GM12878 (cell line): ENCODE measurements around the gene OR10H1. TPM values are rescaled to one million over a fixed set of nuclear protein-coding genes. Genes with fewer than 3 reads are reported as not detected.

Experiments
- GABPA ChIP-seq: IDR thresholded peaks from 2 replicates; pipeline ENCODE4 v1.6.1; 2014; ENCODE audit warnings: antibody characterized with exemption, low read depth, mild to moderate bottlenecking, inconsistent platforms
- IRF4 ChIP-seq: IDR thresholded peaks from 2 replicates; pipeline ENCODE4 v1.6.1; 2011; ENCODE audit warnings: low read depth, low read length
- NRF1 ChIP-seq: conservative IDR thresholded peaks from 2 replicates; pipeline ENCODE4 v1.6.1; 2011; ENCODE audit warnings: mild to moderate bottlenecking, low read depth, low read length, improper control_type of control experiment
- PML ChIP-seq: IDR thresholded peaks from 2 replicates; pipeline ENCODE4 v1.6.1; 2012; ENCODE audit warnings: low read length, inconsistent platforms
- RB1 ChIP-seq: fragments of 450-650 bp; formaldehyde crosslinking; IDR thresholded peaks from 2 replicates; pipeline ENCODE4 v1.6.1; 2017; ENCODE audit warnings: mild to moderate bottlenecking, borderline replicate concordance
- TCF12 ChIP-seq: IDR thresholded peaks from 2 replicates; pipeline ENCODE4 v1.6.1; 2011; ENCODE audit warnings: low read depth, mild to moderate bottlenecking, low read length
- ZNF274 ChIP-seq: IDR thresholded peaks from one replicate; pipeline ENCODE4 v1.8.0; 2011; ENCODE audit not compliant: insufficient read length, insufficient read depth
- polyA plus RNA-seq, 11 experiments: library from polyadenylated mRNA; depleted of rRNA in 4 of 11; unstranded in 6 of 11; stranded (reverse) in 5 of 11; fragments of >200 nt; fragmentation: Nextera tagmentation in 4 of 11; fragmentation: Illumina TruSeq in 1 of 11; extraction: Ambion mirVana in 4 of 11; extraction: Trizol in 1 of 11; gene quantifications; 1 replicate in 1 of 11; 2 replicates in 10 of 11; pipeline versions ENCODE4 v1.2.1 to v1.2.3, GENCODE V29; 2011 to 2016; ENCODE audit warnings: inconsistent platforms in 2 of 11, missing spikeins in 2 of 11, low read depth in 1 of 11
- total RNA-seq, 4 experiments: library from RNA; depleted of rRNA in 3 of 4; stranded (reverse); fragments of >200 nt in 3 of 4; fragmentation: Illumina TruSeq in 1 of 4; extraction: Trizol in 1 of 4; gene quantifications; 2 replicates each; pipeline versions ENCODE4 v1.2.1 to v1.2.3, GENCODE V29; 2013 to 2021
- TF ChIP-seq, protein P1 (sequence below): IDR thresholded peaks from 2 replicates; pipeline ENCODE4 v1.6.1; 2012; ENCODE audit warnings: low read depth, low read length, improper control_type of control experiment
- TF ChIP-seq, protein P2 (sequence below): IDR thresholded peaks from 2 replicates; pipeline ENCODE4 v1.6.1; 2011; ENCODE audit warnings: borderline replicate concordance, low read depth, mild to moderate bottlenecking, moderate library complexity, mixed read lengths, low read length; ENCODE audit not compliant: insufficient read depth; ENCODE audit errors: extremely low read length

The OR10H1 gene
- total and polyA plus RNA-seq, 10 of the 15 experiments (the other 5 are each of a cell fraction or from before 2014, with no cell fraction given) = not detected

DNA sequence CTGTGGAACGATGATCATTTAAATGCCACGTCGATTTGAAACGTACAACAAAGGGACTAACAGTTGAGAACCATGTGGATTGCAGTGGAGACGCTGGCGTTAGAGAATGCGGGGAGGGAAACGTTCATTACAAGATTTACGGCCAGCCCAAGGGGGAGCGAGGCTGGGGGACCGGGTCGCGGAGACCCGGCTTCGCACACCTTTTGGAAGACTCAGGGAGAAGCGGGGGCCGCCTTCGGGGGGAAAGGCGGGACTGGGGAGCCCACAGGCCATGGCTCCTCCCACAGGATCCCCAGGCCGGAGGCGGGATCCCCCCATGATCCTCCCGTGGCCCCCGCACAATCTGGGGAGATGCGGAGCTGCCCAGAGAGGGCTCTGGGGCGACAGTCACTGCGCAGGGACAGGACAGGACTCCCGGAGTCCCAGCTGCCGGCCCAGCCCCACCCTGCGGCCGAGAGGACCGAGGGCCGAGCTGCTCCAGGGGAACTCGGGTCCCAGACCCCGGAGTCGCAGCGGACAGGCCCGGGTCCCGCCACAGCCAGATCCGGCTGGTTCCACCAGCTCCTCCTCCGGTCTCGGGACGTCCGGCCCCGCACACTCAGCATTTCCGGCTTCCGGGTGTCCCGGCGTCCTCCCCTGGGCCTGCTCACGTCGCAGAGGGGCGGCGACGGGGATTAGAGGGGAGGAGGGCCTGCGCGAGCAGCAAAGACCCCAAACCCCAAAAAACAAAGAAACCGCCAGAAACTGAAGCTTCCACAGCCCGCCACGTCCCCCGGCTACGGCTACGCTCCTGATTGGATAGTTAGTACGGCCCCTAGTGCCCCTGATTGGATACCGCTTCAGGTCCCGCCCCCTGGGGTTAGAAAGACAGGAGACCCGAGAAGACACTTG, 21.1 kb upstream of the OR10H1 start (continued):
- TF ChIP-seq RB1 (no peak; the same call in none of the 2 replicates), NRF1 (no peak), PML (no peak), TCF12 (no peak; the same call in 1 of the 2 replicates), IRF4 (no peak), ZNF274 (no peak), GABPA (peak; percentile 89)
- TF ChIP-seq, protein P1, sequence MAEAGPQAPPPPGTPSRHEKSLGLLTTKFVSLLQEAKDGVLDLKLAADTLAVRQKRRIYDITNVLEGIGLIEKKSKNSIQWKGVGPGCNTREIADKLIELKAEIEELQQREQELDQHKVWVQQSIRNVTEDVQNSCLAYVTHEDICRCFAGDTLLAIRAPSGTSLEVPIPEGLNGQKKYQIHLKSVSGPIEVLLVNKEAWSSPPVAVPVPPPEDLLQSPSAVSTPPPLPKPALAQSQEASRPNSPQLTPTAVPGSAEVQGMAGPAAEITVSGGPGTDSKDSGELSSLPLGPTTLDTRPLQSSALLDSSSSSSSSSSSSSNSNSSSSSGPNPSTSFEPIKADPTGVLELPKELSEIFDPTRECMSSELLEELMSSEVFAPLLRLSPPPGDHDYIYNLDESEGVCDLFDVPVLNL = no peak
- TF ChIP-seq, protein P2, sequence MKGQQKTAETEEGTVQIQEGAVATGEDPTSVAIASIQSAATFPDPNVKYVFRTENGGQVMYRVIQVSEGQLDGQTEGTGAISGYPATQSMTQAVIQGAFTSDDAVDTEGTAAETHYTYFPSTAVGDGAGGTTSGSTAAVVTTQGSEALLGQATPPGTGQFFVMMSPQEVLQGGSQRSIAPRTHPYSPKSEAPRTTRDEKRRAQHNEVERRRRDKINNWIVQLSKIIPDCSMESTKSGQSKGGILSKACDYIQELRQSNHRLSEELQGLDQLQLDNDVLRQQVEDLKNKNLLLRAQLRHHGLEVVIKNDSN = no peak
